GM12875 (cell line): ENCODE results near the gene MRPL50.

ENCODE experiments used
- H3K4me3 ChIP-seq: one replicate; pipeline ENCODE4 v1.5.1; 2011; ENCODE audit warnings: low read depth, low read length, control low read depth
- TF ChIP-seq, protein P1 (sequence below): IDR thresholded peaks from 2 replicates; pipeline ENCODE4 v1.5.1; 2011; ENCODE audit warnings: low read depth, mild to moderate bottlenecking, control low read depth, inconsistent platforms, low read length, moderate library complexity, borderline replicate concordance; ENCODE audit not compliant: insufficient read depth

MRPL50 gene

DNA sequence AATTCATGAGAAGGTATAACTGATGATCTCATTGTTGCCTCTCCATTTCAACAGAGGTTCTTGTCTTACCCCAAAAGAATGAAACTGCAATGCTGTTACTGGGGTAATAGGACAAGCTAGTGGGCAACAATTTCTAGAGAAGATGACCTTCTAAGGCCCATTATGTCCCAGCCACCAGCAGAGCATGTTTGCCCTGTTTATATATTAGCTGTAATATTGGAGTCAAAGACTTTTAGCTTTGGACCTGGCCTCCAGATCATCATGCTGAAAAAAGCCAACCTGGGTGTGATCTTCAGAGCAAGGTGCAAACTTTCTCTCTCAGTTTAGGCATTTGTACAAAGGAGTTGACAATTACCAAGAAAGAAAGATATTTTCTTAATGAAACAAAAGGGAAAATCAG is 33.8 kb upstream of the MRPL50 start:
- no peak overlapping the region for H3K4me3 ChIP-seq
- TF ChIP-seq, protein P1, sequence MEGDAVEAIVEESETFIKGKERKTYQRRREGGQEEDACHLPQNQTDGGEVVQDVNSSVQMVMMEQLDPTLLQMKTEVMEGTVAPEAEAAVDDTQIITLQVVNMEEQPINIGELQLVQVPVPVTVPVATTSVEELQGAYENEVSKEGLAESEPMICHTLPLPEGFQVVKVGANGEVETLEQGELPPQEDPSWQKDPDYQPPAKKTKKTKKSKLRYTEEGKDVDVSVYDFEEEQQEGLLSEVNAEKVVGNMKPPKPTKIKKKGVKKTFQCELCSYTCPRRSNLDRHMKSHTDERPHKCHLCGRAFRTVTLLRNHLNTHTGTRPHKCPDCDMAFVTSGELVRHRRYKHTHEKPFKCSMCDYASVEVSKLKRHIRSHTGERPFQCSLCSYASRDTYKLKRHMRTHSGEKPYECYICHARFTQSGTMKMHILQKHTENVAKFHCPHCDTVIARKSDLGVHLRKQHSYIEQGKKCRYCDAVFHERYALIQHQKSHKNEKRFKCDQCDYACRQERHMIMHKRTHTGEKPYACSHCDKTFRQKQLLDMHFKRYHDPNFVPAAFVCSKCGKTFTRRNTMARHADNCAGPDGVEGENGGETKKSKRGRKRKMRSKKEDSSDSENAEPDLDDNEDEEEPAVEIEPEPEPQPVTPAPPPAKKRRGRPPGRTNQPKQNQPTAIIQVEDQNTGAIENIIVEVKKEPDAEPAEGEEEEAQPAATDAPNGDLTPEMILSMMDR = no peak

DNA sequence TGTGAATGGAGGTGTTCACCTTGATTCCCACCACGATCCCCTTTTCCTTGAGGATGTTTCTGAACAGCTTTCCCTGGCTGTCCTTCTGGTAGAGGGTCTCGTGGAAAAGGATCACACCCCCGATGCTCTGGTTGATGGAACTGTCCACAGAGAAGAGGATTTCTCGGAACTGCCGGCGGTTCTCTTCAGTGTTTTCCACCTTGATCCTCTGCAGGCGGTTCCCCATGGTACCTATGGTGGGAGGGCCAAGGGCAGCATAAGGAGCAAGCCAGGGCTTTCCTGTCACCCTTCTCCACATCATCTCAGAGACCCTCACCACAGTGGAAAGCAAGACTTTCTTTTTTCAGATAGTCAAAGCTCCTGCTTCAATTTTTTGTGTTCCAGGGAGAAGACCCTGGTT is 31.3 kb upstream of the MRPL50 start:
- no peak overlapping the region for H3K4me3 ChIP-seq
- TF ChIP-seq, protein P1 = no peak

DNA sequence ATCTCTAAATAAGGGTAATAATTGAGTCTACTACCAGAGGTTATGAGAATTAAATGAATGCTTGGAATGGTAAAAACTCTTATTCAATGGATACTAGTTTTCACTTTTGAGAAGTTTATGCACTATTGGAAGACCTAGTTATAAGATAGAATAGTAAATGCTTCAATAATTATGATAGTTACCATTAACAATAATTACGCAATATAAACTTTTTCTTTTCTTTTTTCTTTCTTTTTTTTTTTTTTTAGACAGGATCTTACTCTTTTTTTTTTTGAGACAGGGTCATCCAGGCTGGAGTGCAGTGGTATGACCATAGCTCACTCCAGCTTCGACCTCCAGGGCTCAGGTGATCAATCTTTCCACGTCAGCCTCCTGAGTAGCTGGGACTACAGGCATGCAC is 30.5 kb upstream of the MRPL50 start:
- H3K4me3 ChIP-seq = no peak overlapping the region
- TF ChIP-seq, protein P1 = no peak

DNA sequence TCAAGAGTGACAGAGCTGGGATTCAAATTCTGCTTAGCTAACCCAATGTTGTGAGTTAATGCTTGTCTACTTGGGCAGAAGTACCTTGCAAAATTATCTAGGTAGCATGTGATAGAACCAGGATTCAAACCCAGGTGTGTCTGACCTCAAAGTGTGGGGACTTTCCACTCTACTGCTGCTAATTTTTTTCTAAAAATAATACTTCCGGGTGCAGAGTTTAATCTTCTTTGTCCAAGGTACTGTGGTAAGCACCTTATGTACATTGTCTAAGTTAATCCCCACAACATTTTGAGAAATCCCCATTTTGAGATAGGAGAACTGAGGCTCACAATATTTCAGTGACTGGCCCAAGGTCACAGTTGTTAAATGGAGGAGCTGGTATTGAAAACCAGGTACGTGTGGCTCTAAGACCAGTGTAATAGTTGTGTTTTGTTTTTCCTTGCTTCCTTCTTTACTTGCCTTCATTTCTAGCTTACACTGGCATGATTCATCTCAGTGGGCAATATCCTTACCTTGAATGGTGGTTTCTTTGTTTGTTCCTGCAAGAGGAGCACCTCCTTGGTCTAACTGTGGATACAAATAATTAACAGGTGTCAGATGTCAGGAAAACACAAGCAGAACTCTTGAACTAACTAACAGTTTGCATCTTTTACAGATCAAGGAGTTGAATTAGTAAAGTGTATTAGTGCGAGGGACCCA is 29.7 kb upstream of the MRPL50 start:
- TF ChIP-seq, protein P1 = no peak

DNA sequence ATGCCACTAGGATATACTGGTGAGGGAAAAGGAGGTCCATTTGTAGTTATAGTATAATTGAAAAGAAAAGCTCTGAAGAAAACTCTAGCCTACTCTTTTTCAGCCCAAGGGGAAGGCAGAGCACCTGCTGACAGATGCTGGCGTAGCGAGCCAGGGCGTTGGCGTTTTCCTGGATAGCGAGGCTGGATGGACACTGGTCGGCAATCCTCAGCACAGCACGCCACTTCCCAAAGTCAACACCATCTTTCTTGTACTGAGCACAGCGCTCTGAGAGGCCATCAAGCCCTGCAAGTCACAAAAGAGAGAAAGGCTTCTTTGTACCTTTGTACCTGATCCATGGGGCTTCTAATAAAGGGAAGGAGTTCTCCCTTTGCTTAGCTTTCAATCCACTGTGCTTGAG is 28.9 kb upstream of the MRPL50 start:
- H3K4me3 ChIP-seq = no peak overlapping the region
- TF ChIP-seq, protein P1 = no peak

More for the DNA sequence above, 29.7 kb upstream of the MRPL50 start:
- no peak overlapping the region for H3K4me3 ChIP-seq

DNA sequence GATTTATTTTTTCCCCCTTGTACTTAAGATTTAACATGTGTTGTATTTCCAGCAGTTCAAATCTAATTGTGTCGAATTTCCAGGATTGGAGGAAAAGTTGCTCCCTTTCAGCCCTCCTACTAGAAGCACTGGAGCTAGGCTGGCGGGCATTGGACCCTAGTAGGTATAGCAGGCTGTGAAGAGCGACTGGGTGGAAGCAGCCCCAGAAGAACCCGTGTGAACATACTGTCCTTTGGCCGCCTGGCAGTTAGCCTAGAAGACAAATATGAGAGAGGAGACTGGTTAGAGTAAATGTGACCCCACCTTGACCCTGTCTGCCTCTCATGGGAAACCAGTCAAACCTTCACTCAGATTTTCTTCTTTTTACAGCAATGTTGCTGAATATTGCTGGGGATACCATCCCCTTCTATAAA is 23.2 kb upstream of the MRPL50 start:
- H3K4me3 ChIP-seq = no peak overlapping the region
- TF ChIP-seq, protein P1 = no peak

DNA sequence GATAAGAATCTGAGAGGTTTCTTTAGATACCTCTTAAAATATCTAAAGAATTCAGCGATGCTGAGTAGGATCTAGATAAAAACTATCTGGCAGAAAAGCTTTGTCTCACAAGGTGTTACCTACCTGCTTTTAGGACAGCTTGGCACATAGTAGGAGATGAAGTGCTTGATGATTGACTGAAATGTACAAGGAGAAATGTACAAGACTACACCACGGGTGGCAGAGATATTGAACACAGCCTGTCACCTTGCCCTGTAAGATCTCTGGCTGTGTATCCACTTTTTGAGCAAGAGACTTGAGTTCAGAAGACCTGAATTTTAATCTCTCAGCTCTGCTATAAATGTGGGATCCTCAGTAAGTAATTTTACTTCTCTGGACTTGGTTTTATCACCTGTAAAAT is 21.4 kb upstream of the MRPL50 start:
- TF ChIP-seq, protein P1 = no peak
- no peak overlapping the region for H3K4me3 ChIP-seq
